Forelimb muscle (tissue), 1 donor: Measurements from ENCODE around the gene TMEM94. TPM values are rescaled to one million over a fixed set of nuclear protein-coding genes. Genes with fewer than 3 reads are reported as not detected.
"Not testable (repeated sequence)": the region's sequence is repeated elsewhere in the genome, so short reads cannot be mapped to it uniquely, and the experiment has no call there.

Source experiments
- DNase-seq: peaks from one replicate; pipeline ENCODE4 v3.0.0-alpha.2; 2013; ENCODE audit warnings: low read depth
- polyA plus RNA-seq: library from polyadenylated mRNA; unstranded; fragments of 120-200 nt; gene quantifications from one replicate; pipeline ENCODE4 v1.2.1, GENCODE V29; 2013; ENCODE audit not compliant: insufficient read length

Gene TMEM94
- polyA plus RNA-seq, 1 donor: 54.0 TPM

DNA sequence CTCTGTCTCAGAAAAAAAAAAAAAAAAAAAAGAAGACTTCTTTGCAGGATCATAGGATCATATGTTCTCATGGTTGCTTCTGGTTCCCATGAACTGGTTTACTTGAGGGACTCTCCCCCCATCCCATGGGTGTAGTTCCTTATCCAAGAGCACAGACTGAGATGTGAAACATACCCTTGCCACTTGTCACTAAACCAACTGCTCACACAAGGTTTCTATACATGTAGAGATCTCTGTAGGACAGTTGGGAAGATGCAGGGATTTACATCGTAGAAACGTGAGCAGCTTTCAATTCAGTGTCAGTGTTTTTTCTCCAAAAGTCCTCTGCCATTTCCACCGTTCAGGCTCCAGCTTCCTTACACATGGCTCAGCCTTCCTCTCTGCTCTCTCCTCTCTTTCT is 11.1 kb upstream of the TMEM94 start:
- DNase-seq: no peak

DNA sequence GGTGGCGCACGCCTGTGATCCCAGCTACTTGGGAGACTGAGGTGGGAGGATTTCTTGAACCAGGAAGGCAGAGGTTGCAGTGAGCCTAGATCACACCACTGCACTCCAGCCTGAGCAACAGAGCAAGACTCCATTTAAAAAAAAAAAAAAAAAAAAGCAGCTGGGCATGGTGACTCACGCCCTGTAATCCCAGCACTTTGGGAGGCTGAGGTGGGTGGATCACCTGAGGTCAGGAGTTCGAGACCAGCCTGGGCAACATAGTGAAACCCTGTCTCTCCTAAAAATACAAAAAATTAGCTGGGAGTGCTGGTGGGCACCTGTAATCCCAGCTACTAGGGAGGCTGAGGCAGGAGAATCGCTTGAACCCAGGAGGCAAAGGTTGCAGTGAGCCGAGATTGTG is 10.5 kb upstream of the TMEM94 start:
- not testable (repeated sequence) for DNase-seq

DNA sequence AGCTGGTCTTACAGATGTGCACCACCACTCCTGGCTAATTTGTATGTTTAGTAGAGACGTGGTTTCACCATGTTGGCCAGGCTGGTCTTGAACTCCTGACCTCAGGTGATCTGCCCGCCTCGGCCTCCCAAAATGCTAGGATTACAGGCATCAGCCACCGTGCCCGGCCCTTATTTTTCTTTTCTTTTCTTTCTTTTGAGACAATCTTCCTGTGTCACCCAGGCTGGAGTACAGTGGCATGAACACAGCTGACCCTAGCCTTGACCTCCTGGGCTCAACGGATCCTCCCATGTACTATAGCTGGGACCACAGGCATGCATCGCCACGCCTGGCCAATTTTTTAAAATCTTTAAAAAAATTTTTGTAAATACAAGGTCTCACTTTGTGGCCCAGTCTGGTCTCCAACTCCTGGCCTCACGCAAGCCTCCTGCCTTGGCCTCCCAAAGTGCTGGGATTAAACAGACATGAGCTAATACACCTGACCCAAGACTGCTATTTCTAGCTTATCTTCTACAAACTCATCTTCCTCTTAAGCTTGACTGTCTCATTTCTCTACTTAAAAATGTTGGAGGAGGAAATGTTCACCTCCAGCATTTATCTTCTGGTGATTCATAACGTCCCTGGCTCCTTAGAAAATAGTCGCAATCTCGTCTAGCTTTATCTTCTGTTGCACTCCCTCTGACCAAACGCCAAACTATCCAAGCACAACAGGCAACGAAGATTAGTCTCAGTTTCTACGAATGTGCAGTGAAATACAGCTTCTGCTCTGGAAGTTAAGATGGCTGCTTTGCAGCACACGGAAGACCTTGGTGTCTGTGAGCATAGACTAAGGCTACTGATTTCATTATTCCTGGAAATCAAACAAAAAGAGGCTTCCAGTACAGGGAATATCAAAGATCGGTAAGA is 8.2 kb upstream of the TMEM94 start:
- DNase-seq: no peak

DNA sequence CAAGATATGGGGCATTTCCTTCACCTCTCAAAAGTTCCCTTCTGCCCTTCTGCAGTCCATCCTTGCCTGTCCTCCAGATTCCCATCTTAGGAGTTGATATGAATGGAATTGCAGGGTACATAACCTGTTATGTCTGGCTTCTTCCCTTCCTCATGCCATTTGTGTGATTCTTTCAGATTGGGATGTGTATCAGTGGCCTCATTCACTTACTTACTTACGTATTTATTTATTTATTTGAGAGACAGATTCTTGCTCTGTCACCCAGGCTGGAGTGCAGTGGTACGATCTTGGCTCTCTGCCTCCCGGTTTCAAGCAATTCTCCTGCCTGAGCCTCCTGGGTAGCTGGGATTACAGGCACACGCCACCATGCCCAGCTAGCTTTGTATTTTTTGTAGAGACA is 6.2 kb upstream of the TMEM94 start:
- DNase-seq: no peak

DNA sequence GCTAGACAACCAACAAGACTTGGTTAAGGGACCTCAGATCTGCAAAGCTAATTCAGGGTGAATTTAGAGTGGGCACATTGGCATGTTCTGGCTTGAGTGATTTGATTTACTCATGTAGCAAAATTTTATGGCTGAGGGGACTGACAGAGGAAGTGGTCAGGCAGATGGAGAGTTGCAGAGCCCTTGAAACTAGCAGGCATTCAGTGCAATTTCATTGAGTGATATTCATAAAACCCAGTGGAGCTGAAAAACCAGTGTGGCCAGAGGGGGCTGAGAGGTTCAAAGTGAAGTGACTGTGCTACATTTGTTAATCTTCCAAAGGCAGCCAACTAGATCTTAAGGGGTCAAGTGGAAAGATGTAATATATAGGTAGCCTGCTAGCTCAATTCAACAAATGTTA is 2.2 kb upstream of the TMEM94 start:
- no peak for DNase-seq

DNA sequence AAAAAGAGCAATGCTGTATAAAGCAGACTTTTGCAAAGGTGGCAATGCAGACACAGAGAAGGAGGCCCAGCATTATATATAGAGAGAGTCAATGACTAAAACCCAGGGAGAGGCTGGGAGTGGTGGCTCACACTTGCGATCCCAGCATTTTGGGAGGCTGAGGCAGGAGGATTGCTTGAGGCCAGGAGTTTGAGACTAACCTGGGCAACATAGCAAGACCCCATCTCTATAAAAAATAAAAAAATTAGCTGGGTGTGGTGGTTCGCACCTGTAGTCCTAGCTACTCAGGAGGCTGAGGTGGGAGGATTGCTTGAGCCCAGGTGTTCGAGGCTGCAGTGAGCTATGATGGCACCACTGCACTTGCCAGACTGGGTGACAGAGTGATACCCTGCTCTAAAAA is 1.8 kb upstream of the TMEM94 start:
- DNase-seq: not testable (repeated sequence)

DNA sequence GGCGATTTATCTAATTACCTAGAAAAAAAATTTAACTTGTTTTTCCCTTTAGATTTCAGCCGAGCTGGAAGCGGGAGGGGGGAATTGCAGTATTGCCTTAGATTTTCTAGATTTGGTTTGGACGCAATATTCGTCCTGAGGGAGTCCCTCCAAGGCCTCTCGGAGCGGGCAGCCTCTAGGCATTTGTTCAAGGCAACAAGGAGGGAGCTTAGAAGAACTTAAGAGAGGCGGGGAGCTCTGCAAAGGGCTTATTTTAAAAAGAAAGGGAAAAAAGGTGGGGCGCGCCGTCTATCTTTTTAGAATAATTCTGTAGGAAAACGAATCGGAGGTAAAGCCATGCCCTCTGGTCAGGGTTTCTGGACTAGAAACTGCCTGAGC is 407 bp upstream of the TMEM94 start:
- no peak for DNase-seq

DNA sequence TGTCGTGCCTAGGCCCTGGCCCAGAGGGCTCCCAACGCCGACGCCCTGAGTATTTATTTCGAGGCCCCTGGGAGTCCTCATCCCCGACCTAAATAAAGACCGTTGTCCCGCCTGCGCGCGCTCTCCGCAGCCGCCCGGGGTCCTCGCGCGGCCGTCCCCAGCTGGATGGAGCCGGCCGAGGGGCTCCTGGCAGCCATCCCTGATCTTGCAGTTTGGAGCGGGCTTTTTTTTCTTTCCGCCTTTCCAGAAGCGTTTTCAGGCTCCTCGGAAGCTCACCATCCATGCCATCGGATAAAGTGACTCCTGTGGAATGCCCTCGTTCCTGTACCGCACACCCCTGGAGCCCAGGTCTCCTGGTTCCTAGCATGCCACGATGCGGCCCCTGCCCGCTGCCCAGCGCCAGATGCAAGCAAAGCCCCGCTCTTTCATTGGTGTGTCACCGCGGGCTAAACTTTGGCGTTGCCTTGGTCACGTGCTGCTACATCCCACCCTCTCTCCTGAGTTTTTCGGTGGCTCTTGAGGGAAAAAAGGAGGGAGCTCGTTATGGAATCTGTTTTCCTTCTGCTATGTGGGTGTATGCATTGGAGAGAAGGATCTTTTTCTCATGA is 716 bp downstream of the TMEM94 start:
- no peak for DNase-seq

DNA sequence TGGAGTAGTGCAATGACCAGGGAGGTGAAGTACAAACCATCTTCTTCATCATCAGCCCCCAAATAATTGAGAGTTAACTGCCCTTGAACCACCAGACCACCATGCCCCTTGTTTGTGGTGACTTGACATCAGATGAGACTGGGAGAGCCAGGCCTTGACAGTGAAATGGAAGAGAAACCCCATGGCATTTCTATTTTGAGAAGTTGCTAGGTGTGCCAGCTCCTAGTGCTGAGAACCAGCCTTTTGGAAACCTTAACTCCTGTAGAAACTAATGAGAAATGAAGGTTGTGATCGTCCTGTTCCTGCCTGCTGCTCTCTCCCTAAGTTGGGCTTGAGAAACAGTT is 2.8 kb downstream of the TMEM94 start:
- no peak for DNase-seq

DNA sequence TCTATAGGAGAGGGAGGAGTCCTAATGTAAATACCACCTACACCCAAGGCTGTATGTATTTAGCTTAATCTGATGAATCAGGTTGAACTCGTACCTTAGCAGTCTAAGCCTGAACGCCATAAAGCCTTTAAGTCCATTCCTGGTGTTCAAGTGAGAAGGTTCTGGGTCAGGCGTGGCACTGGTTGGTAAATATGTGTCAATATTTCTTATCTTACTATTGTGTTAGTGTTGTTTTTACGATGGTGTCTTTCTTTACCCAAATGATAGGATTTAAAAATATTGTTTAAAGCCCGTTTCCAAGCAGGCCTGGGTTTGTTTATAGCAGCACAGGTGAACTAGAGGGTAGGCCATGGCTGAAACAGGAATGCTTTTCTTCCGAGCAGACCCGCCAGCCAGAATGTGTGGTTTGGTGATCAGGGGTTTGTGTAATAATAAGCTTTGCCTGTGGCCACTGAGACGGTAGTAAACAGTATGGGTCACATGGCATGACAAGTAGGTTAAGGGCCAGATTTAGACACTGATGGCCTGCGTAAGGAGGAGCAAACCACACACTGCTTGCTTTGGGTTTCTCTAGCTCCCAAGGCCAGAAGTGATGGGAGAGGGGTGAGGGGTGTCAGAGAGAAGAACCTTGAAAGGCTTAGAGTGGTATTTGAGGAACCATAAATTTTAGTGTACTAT is 3.3 kb downstream of the TMEM94 start:
- no peak for DNase-seq

DNA sequence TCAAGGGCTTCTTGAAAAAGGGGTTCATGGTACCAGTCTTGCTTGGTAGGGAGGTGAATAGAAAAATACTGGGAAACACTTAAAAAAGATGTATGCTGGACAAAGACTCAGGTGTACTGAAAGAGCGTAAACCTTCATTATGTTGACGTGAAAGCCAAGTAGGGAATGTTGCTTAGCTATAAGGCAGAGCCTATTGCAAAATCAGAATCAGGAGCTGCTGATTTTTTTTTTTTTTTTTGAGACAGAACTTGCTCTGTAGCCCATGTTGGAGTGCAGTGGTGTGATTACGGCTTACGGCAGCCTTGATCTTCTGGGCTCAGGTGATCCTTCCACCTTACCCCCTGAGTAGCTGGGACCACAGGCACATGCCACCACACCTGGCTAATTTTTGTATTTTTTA is 3.9 kb downstream of the TMEM94 start:
- DNase-seq: no peak

DNA sequence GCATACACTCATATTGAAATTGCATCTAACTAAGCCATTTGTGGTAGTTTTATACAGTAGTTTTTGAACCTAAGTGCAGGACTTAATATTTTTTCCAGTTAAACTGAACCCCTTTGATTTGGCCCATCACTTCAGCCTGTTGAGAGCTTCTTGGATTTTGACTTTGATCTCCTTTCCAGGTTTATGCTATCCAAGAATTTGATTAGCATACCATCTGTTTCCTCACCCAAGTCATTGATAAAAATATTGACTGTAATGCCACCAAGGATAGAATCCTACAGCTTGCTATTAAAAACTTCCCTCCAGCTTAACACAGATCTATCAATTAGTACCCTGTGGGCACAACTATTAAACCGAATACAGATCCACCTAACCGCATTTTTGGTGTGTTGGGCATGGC is 7.2 kb downstream of the TMEM94 start:
- no peak for DNase-seq

DNA sequence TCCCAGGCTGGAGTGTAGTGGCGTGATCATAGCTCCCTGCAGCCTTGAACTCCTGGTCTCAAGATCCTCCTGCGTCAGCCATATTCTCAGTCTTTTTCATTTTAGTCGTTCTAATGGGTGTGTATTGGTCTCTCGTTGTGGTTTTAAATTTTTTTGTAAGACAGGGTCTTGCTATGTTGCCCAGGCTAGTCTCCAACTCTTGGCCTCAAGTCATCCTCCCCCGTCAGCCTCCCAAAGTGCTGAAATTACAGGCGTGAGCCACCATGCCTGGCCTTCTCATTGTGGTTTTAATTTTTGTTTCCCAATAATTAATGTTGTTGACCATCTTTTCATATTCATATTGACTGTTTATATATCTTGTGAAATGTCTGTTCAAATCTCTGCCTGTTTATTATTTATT is 8.6 kb downstream of the TMEM94 start:
- DNase-seq: no peak

DNA sequence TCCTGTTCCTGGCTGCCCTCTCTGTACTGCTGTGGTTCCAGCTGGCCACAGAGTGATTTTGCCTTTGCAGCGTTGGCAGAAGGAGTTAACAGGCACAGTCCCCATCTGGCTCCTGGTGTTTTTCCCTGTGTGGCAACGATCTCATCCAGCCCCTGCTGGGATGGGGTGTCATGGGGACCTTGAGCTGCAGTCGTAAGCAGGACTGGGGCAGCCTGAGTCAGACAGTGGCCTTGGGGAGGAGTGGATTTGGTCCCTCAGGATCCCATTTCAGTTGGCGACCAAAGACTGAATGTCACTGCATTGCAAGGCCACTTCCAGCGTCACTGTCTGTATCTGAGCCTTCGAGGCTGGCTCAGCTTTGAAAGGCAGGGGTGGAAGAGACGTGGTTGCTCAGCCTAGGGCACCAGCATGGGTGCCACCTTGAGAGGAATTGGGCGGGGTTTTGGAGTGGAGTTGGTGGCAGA is 11.9 kb downstream of the TMEM94 start:
- DNase-seq: no peak

DNA sequence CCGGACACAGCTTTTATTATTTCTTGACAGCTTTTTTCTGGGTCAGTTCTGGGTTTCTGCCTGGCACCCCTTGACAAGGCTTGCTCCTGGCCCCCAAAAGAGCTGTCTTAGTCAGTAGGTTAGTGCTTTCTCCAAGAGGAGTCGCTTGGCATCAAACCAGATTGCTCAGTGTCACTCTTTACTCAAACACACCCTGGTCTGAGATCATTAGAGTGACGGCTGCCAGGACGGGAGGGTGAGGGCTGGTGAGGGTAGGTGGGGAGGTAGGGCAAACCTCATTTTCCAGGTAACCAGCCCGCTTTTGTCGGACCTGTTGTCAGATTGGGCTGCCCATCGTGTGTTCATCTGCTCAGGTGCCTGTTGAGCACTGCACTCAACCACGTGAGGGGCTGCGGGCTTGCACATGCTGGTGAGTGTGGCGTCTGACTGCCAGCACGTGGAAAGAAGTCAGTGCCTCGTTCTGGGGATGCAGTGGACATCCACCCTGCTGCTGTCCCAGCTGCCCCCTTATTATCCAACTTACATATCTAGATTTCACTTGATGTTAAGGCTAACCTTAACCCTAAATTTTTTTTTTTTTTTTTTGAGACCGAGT is 12.4 kb downstream of the TMEM94 start:
- DNase-seq: no peak

DNA sequence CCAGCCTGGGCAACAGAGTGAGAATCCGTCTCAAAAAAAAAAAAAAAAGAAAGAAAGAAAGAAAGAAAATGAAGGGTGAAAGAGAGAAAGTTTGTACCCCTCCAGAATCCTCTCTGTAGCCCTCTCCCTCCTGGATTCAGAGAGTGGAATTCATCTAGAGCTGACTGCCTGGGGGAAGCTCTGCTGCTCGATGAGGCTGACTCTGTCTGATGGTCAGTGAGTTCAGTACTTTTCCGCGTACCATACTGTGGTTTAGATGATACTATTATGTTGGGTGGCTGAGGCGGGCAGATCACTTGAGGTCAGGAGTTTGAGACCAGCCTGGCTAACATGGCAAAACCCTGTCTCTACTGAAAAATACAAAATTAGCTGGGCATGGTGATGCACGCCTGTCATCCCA is 14.8 kb downstream of the TMEM94 start:
- no peak for DNase-seq

DNA sequence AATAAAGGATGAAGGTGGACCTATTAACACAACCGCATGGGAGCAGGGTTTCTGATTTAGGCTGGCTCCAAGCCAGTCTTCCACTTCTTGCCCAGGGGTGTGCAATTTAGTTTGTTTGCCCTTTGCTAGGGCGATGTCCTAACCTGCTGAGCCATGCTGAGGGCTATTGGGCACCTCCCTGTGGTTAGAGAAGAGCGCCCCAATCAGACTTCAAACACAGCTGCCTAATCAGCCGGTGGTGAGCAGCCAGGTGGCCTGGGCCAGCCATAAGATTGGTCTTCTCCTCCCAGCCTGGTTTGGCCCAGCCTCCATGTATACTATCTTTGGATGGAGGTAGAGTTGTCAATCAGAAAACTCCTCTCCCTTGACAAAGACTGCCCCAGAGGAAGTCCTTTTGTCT is 15.7 kb downstream of the TMEM94 start:
- no peak for DNase-seq

DNA sequence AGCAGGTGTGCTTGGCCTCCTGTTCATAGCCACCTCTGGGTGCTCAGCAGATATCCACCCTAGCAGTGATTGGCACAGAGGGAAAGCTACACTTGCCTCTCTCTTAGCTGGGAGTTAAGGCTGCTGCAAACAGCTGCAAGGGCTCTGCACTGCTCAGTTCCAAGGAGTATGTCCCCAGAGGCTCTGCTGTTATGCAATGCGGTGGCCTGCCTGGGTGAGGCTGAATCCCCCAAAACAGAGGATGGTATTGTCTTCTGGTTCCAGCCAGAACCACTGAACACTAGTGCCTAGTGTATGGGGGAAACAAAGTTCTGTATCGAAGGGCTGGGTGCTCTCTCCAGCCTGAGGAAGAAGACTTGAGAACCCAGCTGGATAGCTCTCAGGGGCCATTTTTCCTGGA is 16.8 kb downstream of the TMEM94 start:
- no peak for DNase-seq

DNA sequence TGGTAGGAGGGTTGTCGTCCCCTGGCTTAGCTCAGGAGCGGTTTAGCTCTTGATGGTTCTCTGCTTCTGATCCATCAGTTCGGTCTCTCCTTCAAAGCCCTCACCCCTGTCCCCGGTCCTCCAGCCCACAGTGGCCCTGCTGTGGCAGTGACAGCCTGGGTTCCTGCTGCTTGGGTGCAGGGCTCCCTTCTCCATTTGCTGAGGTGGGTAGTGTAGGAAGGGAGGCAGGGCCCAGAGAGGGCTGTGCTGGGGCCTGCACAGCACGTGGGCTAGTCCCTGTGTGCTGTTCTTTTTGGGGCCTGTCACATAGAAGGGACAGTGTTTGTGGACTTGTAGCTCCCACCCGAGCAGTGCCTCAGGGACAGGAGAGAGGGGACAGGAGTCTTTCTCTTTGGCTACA is 18.3 kb downstream of the TMEM94 start:
- no peak for DNase-seq

DNA sequence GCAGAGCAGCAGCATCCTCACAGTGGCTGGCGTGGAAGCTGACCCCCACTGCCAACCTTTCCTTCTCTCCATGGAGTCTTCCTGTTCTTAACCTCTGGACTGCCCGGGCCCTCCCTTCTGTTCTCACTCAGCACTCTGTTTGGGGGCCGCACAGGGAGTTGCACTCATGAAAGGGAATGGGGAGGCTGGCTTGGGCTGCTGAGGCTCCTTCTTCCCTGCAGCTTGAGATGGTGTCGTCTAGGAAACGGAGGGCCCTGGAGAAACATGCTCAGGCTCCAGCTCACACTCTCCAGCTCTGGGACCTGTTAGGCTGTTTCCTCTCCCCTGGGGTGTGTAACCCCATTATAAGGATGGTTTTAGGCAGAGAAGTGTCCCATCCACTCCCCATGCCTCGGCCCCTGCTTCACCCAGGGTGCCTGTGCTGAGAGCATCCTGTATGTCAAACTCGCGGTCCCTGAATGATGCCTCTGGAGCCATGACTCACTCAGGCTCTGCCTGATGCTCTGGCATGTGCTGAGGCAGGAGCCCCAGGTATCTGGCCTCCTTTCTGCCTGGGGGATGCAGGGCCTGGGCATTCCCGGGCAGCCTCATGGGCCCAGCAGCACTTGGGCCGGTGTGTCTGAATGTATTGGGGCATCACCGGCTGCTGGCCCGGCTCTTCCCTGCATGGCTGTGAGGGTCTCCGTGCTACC is 18.9 kb downstream of the TMEM94 start:
- DNase-seq: no peak

DNA sequence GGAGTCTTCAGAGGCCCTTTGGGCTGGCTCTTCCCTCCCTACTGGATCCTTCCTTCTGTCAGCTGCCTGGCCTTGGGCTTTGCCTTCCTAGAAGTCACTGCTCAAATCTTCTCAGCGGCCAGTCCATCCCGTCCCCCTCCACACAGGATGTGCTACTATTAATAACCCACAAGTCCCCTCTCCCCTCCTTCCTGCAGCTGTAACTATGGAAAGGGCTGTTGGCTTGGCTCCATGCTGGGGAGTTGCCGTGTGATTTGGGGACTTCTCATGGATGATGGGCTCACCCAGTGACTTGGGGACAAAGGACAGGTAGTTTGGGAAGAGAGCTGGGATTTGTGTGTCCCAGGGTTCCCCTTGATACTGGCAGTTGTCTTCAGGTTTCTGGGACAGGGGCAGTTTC is 19.4 kb downstream of the TMEM94 start:
- no peak for DNase-seq

DNA sequence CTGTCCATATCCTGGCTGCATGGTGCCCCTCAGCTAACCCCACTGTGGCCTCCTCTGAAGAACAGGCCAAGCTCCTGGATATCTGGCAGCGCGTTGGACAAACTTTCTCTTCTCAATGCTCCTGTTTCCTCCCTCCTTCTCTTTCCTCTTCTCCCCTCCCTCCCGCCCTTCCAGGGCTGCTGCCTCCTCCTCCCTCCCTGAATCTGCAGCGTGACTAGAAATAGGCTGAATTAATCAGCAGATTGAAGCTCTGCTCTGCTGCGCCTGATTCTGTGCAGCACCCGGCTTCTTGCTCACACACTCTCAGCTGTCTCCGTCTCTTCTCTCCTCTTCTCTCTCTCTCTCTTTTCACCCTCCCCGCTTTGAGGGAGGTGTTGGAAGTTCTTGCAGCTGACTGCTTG is 19.8 kb downstream of the TMEM94 start:
- DNase-seq: no peak
